HG03469 (cell line): ENCODE data around the gene ARHGAP15.

Experiments used
- ATAC-seq: cut with Tn5 transposase; IDR thresholded peaks from one replicate; pipeline ENCODE4 v1.9.1; 2021; ENCODE audit warnings: mild to moderate bottlenecking, moderate library complexity, moderate number of reproducible peaks; ENCODE audit not compliant: unreplicated experiment

Gene ARHGAP15

DNA sequence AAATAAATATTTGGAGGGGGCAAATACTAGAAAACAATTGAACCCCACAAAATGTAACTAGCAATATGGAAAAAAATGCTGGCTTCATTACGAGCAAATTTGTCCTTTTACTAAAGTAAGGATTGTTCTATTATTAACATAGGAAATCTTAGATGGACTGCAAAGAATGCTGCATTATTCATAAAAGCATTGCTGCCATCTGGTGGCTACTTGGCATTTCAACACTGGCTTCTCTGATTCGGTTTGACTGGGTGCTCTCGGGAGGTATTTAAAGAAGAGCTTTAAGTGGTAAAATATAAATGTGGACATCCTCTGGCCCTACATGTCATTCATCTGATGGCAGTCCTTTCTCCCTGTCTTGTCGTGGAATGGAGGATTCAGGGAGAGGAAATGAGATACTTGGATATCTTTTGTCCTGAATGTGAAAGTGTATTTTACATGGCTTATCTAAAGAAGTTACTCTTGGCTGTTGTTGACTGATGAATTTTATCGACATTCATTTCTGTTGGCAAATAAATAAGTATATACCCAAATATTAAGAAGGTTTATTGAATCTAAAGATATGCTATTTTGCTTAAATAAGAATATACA lies 130.2 kb downstream of the ARHGAP15 start:
- ATAC-seq = no peak

DNA sequence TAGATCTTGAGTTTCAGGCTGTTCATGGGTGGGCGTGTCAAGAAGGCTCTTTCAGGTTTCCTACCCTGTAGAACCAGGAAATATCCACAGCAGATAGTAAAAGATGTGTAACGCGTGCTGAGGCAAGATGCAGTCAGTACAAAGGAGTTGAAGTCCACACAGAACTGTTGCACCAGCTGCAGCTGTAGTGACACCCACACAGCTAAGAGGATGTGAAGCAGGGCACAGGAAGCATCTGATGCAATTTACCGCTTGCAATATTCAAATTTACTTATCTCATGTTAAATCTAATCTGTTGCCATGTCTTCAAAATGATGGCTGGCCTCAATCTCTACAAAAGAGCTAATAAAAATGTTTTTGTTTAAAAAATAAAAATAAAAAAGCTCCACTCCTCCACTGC lies 132.8 kb downstream of the ARHGAP15 start:
- peak; percentile 53 for ATAC-seq

DNA sequence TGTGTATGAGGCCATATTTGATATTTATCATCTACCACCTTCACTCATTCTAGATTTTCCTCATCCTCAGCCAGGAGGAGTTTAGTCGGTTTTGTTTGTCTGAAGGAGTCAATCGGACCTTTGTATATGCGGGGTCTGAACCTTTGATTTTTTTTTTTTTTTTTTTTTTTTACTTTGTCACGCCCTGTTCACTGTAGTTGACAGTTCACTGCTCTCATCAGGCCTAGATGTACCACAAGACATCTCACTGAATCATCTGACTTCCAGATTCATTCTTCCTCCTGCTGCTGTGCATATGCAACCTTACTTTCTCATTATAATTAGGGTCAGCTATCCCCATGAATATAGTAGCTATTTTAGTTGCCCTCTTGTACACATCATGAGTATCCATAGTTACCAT lies 133.2 kb downstream of the ARHGAP15 start:
- ATAC-seq = no peak

DNA sequence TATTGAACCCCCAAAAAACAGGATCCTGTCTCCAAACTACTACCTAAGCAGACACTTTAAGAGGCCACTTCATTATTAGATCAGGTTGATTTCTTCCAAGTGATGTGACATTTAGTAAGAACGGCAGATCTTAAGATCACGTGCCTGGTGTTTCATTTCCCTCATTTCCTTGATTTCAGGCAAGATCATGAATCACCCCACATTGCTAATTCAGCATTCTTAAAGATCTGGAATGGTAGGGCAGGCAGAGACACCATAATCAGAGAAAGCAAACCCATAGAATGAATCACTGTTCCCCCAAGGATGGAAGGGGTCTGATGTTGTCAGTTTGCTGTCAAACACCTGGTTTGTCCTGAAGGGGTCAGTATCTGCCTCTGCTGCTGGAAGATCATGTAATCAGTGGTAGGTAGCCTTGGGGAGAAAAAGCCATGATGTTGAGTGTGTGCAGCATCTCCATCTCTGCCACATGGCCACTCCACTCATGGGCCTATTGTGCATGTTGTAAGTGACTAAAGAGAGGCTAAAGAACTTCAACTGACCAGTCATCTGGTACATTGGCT lies 133.9 kb downstream of the ARHGAP15 start:
- no peak for ATAC-seq

DNA sequence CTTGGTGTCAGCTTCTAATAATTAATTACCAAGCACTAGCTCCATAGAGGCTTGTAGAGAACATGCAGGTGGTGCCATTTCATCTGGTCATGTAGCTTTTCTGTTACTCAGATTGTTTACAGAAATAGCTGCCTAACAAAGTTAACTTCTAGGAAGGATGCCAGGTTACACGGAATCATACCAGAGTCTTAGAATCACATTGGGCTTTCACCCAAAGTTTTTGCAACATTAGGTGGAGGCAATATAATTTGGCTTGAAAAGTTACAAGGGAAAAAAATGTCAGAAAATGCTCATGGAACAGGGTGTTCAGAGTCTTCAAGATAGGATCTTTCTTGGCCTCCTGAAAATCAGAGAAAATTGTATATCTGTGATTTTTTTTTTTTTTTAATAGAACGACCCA lies 135.6 kb downstream of the ARHGAP15 start:
- no peak for ATAC-seq

DNA sequence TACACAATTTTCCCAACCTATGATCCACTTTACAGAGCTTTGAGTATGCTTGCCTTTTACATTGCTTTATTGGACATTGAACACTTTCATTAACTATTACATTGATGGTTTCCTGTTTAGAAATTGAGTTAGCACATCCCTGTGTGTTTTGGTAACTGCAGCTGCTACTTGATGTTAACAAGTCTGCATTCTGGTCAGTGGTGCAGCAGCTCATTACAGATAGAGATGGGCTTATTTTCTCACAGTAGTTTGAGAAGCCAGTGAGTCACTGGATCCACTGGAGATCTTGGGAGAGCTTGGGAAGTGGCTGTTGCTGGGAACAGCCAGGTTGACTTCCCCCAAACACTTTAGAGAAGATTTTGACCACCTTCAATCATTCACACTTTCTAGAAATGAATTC lies 150.5 kb downstream of the ARHGAP15 start:
- ATAC-seq = no peak

DNA sequence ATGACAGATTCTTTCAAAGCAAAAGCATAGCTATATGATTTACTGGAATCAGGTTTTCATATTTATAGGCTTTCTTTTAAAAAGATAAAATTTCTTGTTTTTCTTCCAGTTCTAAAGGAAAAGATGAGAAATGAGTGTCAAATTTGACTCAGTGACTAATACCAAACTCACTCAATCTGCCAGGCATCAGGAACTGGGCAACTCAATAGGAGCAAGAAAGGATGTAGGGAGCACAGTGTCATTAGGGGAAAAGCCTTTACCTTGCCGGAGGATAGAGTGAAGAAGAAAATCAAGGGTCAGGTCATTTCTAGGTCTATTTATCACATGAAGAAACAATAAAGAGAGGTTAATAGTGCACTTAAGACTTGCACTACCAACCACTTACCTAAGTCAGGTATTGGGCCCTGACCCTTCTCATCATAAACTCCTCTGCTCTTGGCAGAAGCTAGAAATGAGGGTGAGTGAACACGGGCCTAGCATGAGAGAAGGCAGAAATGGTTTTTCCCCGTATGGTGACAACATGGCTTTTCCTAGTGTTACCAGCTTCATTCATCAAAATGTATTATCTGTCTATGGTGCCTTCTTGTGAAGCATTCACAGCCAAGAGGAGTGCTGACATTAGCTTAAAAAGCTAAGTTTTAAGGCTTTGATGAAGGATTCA lies 151.0 kb downstream of the ARHGAP15 start:
- ATAC-seq = no peak

DNA sequence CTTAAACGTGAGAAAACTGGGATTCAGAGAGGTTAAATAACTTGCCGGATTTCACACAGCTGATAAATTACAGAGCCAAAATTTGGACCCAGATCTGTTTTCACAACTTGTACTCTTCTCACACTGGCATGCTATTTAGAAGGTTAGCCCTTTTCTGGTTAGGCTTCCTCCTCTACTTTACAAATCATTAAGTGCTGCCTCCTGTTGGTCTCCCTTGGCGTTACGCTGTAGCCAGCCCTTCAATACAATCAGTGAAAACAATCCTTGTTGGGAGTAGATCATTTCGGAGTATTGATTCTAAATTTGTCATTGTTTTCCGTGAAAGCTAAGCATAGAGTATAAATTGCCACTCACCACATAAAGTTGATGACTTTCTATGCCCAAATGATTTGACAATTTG lies 153.5 kb downstream of the ARHGAP15 start:
- ATAC-seq = no peak

DNA sequence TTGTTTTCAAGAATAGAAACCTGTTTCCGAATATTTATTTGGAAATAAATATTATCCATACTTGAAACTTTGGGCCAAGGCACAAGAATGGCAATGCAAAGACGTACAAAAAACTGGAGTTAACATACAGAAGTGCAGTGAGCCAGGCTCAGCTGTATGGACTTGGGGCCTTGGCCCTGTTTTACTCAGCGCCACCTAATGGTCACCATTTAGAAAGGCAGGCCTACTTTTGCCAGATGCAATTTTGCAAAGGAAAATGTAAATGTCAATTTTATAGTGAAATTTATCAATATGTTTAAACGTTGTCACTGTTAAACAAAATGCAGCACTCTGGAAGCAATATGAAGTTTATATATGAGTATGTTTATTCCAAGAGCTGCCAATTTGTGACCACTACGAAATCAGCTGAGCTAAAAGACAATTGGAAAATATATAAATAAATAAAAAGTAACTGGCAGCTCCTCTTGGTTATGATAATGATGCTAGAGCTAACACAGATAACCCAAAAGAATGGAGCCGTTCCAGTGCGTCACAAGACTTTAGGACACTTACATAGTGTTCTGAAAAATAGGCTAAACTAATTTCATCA lies 155.0 kb downstream of the ARHGAP15 start:
- ATAC-seq = no peak

DNA sequence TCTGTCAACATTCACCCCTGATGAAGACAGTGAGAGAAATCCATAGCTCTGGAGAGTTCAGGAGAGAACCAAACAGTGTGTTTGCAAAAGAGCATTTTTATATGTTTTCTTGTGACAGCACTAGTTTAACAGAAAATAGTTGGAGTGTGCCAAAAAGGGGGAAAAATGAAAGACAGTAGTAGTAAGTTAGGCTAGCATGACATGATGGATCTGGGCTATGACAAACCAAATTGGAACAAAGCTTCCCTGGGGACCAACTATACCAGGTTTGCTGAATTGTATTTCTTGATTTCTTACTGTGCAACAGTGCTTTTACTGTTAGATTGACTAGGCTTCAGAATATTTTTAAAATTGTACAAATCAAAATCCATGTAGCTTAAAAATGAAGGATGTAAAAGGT lies 159.8 kb downstream of the ARHGAP15 start:
- ATAC-seq = no peak

DNA sequence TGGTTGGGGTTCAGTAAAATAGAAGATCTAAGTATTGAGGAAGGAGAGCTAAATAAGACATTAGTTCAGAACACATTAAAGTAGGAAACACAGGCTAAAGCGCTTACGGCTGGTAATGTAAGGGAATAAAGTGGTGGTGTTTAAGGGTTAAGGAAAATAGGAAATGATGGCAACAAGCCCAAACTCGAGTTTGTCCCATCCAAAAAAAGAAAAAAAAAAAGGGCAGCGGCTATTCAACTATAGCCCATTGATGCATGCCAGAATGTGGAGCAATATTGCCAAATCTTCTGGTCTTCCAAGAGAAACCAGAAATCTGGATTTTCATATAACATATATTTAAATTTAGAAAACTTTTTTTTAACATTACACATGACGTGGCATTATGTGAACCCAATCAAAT lies 161.0 kb downstream of the ARHGAP15 start:
- ATAC-seq = no peak

DNA sequence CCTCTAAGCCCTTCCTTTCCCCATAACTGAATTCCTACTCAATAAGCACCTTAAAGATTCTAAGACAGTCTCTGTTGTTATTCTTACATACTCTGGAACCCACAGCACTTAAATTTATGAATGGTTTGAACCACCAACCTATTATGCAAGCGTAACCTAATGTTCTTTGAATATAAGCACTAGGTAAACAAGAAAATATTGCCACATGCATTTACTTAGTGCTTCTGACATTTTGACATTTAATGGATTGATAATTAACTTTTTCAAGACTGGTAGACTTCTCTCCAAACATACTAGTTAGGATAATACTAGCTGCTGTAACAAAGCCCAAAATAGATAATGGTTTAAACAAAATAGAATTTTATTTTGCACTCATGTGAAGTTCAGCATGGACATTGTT lies 164.8 kb downstream of the ARHGAP15 start:
- ATAC-seq = no peak

DNA sequence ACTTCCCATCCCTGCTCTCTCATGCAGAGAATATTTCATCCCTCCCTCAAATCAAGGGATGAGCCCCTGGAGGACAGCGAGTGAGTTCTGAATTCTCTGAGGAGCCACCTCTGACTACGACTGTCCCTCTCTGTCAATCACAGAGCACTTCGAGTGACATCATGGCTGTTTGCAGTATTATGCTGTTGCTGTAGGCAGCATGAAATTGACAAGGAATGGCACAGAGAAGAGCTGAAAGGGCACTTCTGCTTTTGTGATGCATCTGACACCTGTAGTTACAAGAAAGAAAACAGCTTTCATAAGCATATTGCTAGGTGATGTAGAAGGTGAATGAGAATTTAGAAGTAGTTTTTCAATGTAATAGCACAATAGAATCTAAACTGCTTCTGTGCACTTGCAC lies 166.9 kb downstream of the ARHGAP15 start:
- no peak for ATAC-seq

DNA sequence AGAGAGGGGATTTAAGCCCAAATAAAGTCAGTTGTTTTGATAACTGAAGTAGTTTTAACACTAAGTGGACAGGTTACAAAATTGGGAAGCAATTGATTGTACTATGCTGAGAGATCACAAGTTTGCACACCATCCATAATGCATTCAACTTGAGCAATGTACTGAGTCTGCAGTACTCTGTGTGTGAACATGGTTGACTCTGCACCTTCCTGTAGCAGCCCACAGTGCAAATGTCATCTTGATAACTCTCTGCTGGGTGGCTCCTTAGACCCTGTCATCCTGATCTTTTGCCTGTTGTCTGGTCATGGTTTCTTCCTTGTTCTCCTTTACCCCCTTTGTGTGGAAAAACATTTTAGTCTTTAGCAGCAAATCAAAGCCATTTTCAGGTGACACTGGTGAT lies 168.0 kb downstream of the ARHGAP15 start:
- no peak for ATAC-seq

DNA sequence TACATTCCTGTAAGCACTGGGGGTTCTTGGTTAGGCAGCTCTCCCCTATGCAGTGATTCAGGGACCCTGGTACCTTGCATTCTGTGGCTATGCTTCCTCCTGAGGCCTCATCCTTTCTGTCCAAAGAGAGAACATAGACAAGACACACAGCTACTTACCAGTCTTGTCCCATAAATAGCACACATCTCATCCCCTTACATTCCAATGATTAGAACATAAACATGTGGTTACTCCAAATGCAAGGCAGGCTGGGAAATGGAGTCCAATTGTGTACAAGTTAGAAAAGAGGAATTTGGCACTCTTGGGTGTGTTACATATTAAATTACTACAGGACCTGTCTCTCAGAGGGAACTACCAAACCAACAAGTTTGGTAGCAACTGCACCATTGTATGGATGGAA lies 171.3 kb downstream of the ARHGAP15 start:
- no peak for ATAC-seq

DNA sequence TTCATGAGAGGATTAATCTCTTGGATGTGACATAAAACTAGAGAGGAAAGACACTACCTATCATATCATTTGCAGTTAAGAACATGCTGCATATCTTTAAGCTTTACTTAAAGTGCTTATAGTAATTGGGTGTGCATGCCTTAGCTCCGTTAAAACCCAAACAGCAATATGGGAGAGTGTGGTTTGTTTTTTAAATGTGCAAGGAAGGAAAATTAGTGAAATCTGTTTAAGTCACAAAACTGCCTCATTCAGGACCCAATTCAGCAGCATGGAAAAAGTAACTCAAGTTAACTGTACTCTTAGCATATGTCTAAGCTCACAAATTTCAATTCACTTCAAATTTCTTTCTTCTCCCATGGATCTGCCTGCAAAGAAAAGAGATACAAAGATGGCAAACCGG lies 182.2 kb downstream of the ARHGAP15 start:
- ATAC-seq = no peak

DNA sequence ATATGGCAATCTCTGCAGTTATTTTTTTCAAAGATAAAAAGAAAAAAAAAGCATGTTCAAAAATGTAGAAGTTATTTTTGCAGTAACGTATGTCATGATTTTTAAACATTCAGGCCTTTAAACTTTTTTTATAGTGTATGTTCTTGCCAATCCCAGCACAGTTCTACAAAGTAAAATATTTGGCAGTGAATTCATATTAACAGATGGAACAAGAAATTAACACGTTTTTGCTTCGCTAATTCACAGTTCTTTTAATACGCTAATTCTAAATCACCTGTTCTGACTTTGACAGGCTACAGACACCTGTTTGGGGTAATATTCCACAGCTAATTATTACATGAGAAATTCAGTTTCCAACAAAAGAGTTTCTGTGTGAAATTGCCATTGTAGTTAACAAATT lies 183.2 kb downstream of the ARHGAP15 start:
- no peak for ATAC-seq

DNA sequence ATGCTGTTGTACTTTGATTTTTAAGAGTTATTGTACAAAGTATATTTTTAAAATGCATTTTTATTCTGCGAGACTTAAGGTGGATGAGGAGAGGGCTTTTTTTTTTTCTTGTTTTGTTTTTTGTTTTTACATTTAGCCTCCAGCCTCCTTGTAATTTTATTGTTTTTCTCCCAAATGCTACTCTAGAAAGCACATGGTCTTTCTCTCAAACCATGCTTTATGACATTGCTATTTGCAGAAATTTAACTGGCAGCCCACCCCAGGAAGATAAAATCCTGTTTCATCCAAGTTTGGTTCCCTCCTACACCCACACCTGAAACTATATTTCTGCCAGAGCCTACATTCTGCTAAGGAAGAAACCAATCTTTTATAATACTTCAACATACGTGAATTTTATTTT lies 184.6 kb downstream of the ARHGAP15 start:
- ATAC-seq = no peak

DNA sequence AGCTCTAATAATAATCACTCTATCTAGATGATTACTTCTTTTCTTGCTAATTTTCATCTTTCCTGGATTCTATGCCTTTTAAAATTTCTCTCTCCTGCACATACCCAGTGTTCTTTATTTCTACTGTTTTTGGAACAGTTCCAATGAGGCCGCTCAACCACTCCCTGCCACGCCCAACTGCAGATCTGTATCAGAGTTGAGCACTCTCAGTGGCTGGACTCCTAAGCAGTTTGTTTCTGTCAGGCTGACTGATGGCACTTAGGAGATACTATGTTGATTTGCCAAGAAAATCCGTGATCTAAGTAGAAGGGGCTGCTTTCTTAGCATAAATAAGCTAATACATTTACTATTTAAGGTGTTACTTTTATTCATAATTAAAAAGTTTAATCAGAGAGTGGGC lies 192.8 kb downstream of the ARHGAP15 start:
- no peak for ATAC-seq

DNA sequence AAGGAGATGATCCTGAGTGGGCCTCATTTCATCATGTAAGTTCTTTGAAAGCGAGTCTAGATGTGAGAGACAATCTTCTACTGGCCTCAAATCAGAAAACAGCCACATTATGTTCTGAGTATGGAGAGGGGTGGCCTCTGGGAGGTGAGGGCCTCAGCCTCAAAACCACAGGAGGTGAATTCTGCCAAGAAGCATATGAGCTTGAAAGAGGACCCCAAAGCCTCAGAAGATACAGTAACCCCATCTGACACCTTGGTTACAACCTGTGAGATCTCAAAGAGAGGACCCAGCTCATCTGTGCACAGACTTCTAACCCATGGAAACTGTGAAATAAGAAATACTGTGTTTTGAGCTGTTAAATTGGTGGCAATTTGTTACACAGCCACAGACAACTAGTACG lies 200.1 kb downstream of the ARHGAP15 start:
- ATAC-seq = no peak

DNA sequence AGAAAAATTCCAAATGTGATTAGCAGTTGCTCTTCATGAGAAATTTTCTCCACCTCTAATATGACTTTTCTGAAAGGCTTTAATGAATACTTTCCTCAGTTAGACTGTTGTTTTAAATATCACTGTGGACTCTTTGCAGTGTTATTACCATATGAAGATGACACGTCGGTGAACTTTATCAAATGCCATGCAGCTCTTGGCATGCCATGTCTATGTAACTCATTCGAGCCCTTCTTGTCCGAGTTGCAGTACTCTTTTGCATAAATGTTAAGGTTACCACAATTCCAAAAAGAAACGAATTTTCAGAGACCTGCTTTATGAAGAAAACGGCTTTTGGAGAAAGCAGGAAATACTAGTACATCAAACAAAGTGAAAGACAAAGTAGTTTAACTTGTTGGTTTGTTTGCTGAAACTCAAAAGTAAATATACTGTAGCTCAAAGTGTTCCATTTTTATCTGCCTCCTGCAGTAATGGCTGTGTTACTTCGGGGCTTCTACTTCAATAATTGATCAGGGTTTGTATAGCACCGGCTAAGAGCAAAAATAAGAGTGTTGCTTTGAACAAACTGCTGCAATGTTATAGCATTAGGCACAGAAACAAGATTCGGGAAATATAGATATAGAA lies 204.1 kb downstream of the ARHGAP15 start:
- no peak for ATAC-seq

DNA sequence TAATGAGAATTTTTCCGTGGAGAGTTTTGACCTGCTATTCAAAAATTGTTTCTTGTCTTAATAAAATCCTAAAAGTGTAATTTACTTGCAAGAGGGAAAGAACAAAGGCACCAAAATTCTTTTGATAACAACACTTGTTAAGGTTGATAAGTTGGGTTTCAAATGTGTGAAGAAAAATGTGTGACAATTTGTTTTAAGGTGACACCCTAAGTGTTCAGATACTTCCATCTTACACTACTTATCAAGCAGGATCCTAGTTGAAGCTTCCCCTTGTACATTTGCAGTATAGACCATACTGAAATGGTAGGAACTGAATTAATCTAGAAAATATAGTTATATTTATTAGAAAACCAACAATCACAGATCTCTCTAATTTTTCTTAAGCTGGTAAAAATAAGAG lies 204.6 kb downstream of the ARHGAP15 start:
- ATAC-seq = no peak
